GM23338 (cell line): Measurements from ENCODE around the gene PPA1.
A peak's percentile ranks its signal among the peaks of the same experiment; 100 is the strongest.

Experiments
- EZH2 ChIP-seq: fragments of 200-600 bp; sonication (generic); IDR thresholded peaks from one replicate; pipeline ENCODE4 v1.8.0; 2017; ENCODE audit warnings: antibody characterized with exemption, mild to moderate bottlenecking, low read depth; ENCODE audit not compliant: unreplicated experiment
- EZH2phosphoT487 ChIP-seq: fragments of 200-600 bp; sonication (generic); IDR thresholded peaks from one replicate; pipeline ENCODE4 v1.8.1; 2018; ENCODE audit warnings: antibody characterized with exemption; ENCODE audit not compliant: unreplicated experiment
- JUNB ChIP-seq: IDR thresholded peaks from one replicate; pipeline ENCODE4 v1.6.1; 2016; ENCODE audit warnings: antibody characterized with exemption; ENCODE audit not compliant: unreplicated experiment
- POLR2AphosphoS5 ChIP-seq: IDR thresholded peaks from 2 replicates; pipeline ENCODE4 v1.6.1; 2016; ENCODE audit warnings: antibody characterized with exemption, low read depth
- ZNF114 ChIP-seq: fragments of 250-450 bp; sonication (Bioruptor Pico); IDR thresholded peaks from 2 replicates; pipeline ENCODE4 v1.5.0; 2020; ENCODE audit warnings: mild to moderate bottlenecking, moderate library complexity
- ZNF331 ChIP-seq: fragments of 250-450 bp; sonication (Bioruptor Pico); IDR thresholded peaks from 2 replicates; pipeline ENCODE4 v1.5.0; 2020; ENCODE audit warnings: low read depth, mild to moderate bottlenecking, moderate library complexity
- TF ChIP-seq, protein P1 (sequence below), 2 experiments: fragments of 200-600 bp in 1 of 2; sonication (generic) in 1 of 2; conservative IDR thresholded peaks; 2 replicates each; pipeline versions ENCODE4 v1.5.1 to v1.6.1; 2016 to 2017; ENCODE audit warnings: antibody characterized with exemption in 2 of 2, low read depth in 2 of 2, mild to moderate bottlenecking in 2 of 2, moderate library complexity in 1 of 2
- TF ChIP-seq, protein P2 (sequence below): IDR thresholded peaks from one replicate; pipeline ENCODE4 v1.6.1; 2018; ENCODE audit warnings: antibody characterized with exemption; ENCODE audit not compliant: unreplicated experiment

DNA sequence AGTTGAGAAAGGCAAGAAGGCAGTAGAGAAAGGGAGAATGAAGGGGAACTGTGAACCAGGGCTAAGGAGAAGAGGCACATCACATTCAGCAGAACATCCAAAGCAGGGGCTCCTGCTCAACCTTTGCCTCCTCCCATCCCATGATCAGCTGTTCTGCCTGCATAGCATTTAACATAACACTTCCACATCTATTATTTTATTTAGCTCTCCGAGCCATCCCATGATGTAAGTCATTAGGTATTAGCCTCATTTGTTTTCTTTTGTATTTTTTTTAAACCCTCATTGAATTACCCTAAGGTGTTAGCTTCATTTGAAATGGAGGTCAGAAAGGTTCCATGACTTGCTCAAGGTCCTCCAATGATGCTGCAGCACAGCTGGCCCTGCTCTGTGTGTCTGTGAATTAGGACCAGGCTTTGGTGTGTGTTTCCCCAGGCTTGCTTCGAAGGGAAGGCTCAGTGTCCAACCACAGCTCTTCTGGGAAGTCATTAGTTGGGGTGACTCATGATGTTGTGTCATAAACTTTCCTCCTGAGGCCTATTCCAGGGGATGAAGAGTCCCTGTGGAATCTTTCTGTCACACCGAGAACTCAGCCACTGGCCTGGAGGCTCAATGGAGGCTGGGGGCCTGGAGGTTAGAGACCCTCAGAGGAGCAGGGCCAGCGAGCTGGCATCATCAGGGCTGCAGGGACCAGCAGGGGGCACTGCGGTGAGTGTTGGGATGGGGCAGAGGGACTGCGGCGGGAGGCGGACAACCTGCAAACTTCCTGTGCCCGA, 34.1 kb upstream of the PPA1 start:
- TF ChIP-seq, protein P1, sequence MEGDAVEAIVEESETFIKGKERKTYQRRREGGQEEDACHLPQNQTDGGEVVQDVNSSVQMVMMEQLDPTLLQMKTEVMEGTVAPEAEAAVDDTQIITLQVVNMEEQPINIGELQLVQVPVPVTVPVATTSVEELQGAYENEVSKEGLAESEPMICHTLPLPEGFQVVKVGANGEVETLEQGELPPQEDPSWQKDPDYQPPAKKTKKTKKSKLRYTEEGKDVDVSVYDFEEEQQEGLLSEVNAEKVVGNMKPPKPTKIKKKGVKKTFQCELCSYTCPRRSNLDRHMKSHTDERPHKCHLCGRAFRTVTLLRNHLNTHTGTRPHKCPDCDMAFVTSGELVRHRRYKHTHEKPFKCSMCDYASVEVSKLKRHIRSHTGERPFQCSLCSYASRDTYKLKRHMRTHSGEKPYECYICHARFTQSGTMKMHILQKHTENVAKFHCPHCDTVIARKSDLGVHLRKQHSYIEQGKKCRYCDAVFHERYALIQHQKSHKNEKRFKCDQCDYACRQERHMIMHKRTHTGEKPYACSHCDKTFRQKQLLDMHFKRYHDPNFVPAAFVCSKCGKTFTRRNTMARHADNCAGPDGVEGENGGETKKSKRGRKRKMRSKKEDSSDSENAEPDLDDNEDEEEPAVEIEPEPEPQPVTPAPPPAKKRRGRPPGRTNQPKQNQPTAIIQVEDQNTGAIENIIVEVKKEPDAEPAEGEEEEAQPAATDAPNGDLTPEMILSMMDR (conservative IDR thresholded peaks at IDR 0.05; ENCODE audit: low read depth in 2 of 2): peak; percentile 75 to 83
- TF ChIP-seq POLR2AphosphoS5: no peak
- no peak for TF ChIP-seq EZH2
- TF ChIP-seq EZH2phosphoT487: no peak
- TF ChIP-seq ZNF331 (CRISPR knock-in tag): no peak
- TF ChIP-seq, protein P2, sequence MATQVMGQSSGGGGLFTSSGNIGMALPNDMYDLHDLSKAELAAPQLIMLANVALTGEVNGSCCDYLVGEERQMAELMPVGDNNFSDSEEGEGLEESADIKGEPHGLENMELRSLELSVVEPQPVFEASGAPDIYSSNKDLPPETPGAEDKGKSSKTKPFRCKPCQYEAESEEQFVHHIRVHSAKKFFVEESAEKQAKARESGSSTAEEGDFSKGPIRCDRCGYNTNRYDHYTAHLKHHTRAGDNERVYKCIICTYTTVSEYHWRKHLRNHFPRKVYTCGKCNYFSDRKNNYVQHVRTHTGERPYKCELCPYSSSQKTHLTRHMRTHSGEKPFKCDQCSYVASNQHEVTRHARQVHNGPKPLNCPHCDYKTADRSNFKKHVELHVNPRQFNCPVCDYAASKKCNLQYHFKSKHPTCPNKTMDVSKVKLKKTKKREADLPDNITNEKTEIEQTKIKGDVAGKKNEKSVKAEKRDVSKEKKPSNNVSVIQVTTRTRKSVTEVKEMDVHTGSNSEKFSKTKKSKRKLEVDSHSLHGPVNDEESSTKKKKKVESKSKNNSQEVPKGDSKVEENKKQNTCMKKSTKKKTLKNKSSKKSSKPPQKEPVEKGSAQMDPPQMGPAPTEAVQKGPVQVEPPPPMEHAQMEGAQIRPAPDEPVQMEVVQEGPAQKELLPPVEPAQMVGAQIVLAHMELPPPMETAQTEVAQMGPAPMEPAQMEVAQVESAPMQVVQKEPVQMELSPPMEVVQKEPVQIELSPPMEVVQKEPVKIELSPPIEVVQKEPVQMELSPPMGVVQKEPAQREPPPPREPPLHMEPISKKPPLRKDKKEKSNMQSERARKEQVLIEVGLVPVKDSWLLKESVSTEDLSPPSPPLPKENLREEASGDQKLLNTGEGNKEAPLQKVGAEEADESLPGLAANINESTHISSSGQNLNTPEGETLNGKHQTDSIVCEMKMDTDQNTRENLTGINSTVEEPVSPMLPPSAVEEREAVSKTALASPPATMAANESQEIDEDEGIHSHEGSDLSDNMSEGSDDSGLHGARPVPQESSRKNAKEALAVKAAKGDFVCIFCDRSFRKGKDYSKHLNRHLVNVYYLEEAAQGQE: no peak
- TF ChIP-seq ZNF114 (CRISPR knock-in tag): no peak
- no peak for TF ChIP-seq JUNB
